GM12865 (cell line): Measurements from ENCODE around the gene CLBA1.
A peak's percentile ranks its signal among the peaks of the same experiment; 100 is the strongest.

Source experiments
- DNase-seq: peaks from one replicate; pipeline ENCODE4 v3.0.0; 2010; ENCODE audit warnings: low read depth
- H3K4me3 ChIP-seq: 2 replicates; pipeline ENCODE4 v1.5.1; 2011; ENCODE audit warnings: mild to moderate bottlenecking, low read depth, low read length, control low read depth
- CTCF ChIP-seq: IDR thresholded peaks from 2 replicates; pipeline ENCODE4 v1.5.1; 2011; ENCODE audit warnings: low read length, control low read depth, low read depth, inconsistent platforms; ENCODE audit not compliant: insufficient read depth; ENCODE audit errors: missing control alignments

The CLBA1 gene

GRCh38 chr14:104985675-104986486, at the start of gene CLBA1:
Gene CLBA1, plus strand, starts transcription at chr14:104985788. Its CDS starts 644 bp downstream, at chr14:104986432.
- H3K4me3 ChIP-seq, result peak within 1 kb of the TSS; percentile 69
- TF ChIP-seq CTCF, result no peak
- DNase-seq, result peak; percentile 93

- no peak for TF ChIP-seq CTCF
- DNase-seq, result no peak
Measured at GRCh38 chr14:104935955-104936354, 49.6 kb upstream of the CLBA1 start.

GRCh38 chr14:104936361-104937155, 49.0 kb upstream of the CLBA1 start:
- DNase-seq, result no peak
- no peak overlapping the region for H3K4me3 ChIP-seq
- TF ChIP-seq CTCF, result peak; percentile 7

More at GRCh38 chr14:104935955-104936354, 49.6 kb upstream of the CLBA1 start:
- no peak overlapping the region for H3K4me3 ChIP-seq

GRCh38 chr14:104937161-104937560, 48.4 kb upstream of the CLBA1 start:
- H3K4me3 ChIP-seq, result no peak overlapping the region
- TF ChIP-seq CTCF, result no peak
- no peak for DNase-seq

- DNase-seq, result no peak
- no peak overlapping the region for H3K4me3 ChIP-seq
- TF ChIP-seq CTCF, result no peak
Measured at GRCh38 chr14:104937694-104938365, 47.8 kb upstream of the CLBA1 start.

GRCh38 chr14:104938436-104938835, 47.2 kb upstream of the CLBA1 start:
- no peak for TF ChIP-seq CTCF
- DNase-seq, result no peak
- no peak overlapping the region for H3K4me3 ChIP-seq
